ENCODE measurements around the gene GTF3C5.

GTF3C5 gene

GRCh38 chr9:133005957-133006356 lies 24.8 kb upstream of the GTF3C5 start:
- Histone ChIP-seq H3K27ac (no peak overlapping the region), H3K4me3 (ENCODE audit: low read depth, low read length) (no peak overlapping the region), H3K9me3 (ENCODE audit: severe bottlenecking) (peaks cover 17% of the 10 kb centered on the region), H3K36me3 (no peaks in the 10 kb centered on the region), H3K27me3 (ENCODE audit: insufficient read depth, low read depth, severe bottlenecking) (peaks cover 35% of the 10 kb centered on the region)
- DNase-seq: no peak
- TF ChIP-seq, protein P1, sequence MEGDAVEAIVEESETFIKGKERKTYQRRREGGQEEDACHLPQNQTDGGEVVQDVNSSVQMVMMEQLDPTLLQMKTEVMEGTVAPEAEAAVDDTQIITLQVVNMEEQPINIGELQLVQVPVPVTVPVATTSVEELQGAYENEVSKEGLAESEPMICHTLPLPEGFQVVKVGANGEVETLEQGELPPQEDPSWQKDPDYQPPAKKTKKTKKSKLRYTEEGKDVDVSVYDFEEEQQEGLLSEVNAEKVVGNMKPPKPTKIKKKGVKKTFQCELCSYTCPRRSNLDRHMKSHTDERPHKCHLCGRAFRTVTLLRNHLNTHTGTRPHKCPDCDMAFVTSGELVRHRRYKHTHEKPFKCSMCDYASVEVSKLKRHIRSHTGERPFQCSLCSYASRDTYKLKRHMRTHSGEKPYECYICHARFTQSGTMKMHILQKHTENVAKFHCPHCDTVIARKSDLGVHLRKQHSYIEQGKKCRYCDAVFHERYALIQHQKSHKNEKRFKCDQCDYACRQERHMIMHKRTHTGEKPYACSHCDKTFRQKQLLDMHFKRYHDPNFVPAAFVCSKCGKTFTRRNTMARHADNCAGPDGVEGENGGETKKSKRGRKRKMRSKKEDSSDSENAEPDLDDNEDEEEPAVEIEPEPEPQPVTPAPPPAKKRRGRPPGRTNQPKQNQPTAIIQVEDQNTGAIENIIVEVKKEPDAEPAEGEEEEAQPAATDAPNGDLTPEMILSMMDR (IDR thresholded peaks at IDR 0.05; ENCODE audit: low read depth, low read length): no peak

DNA sequence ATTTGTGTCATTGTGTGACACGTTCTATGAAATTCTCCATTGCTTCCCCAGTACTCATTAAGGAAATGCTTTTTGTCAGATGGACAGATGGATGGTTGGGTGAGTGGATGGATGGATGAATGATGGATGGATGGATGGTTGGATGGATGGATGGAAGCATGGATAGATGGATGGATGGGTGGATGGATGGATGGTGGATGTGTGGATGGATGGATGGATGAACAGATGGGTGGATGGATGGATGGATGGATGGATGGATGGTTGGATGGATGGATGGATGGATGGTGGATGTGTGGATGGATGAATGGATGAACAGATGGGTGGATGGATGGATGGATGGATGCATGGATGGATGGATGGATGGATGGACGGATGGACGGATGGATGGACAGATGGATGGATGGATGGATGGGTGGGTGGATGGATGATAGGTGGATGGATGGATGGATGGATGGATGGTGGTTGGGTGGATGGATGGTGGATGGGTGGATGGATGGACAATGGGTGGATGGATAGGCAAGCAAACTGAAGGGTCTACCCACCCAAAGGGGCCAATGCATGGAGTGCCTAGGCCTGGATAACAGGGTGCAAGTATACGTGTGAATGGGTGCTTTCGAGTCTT lies 24.0 kb upstream of the GTF3C5 start:
- peaks cover 41% of the 10 kb centered on the region for H3K27me3 ChIP-seq (ENCODE audit: insufficient read depth, low read depth, severe bottlenecking)
- TF ChIP-seq, protein P1 (IDR thresholded peaks at IDR 0.05; ENCODE audit: low read depth, low read length): no peak
- peaks cover 20% of the 10 kb centered on the region for H3K9me3 ChIP-seq (ENCODE audit: severe bottlenecking)
- H3K4me3 ChIP-seq (ENCODE audit: low read depth, low read length): no peak overlapping the region
- H3K27ac ChIP-seq: no peak overlapping the region
- no peak for DNase-seq
- no peaks in the 10 kb centered on the region for H3K36me3 ChIP-seq

DNA sequence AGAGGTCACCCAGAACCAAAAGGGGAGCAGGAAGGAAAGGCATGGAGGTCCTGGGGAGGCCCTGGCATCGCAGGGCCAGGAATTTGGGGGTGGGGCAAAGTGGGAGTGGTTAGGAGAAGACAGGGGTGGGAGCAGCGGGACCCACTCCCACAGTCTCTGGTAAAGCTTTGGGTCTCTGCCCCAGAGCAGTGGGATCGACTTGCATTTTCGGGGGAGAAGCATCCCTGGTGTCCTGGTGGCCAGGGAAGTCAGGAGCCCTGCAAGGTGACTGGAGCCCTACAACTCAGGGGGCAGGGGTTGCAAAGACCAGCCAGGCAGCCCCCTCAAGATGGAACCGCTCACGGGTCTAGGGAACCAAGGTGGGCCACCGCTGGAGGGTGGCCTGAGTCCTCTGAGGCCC lies 22.4 kb upstream of the GTF3C5 start:
- TF ChIP-seq, protein P1 (IDR thresholded peaks at IDR 0.05; ENCODE audit: low read depth, low read length): no peak
- peaks cover 22% of the 10 kb centered on the region for H3K9me3 ChIP-seq (ENCODE audit: severe bottlenecking)

GRCh38 chr9:133008824-133009223 lies 22.0 kb upstream of the GTF3C5 start:
- H3K4me3 ChIP-seq (ENCODE audit: low read depth, low read length): no peak overlapping the region
- DNase-seq: no peak
- peaks cover 22% of the 10 kb centered on the region for H3K9me3 ChIP-seq (ENCODE audit: severe bottlenecking)
- TF ChIP-seq, protein P1 (IDR thresholded peaks at IDR 0.05; ENCODE audit: low read depth, low read length): no peak
- H3K27ac ChIP-seq: no peak overlapping the region
- H3K27me3 ChIP-seq (ENCODE audit: insufficient read depth, low read depth, severe bottlenecking): peaks cover 43% of the 10 kb centered on the region
- H3K36me3 ChIP-seq: no peaks in the 10 kb centered on the region

More for the DNA sequence above, 22.4 kb upstream of the GTF3C5 start:
- Histone ChIP-seq H3K27me3 (ENCODE audit: insufficient read depth, low read depth, severe bottlenecking) (peaks cover 43% of the 10 kb centered on the region), H3K4me3 (ENCODE audit: low read depth, low read length) (no peak overlapping the region), H3K36me3 (no peaks in the 10 kb centered on the region), H3K27ac (no peak overlapping the region)
- peak; percentile 2 for DNase-seq

- Histone ChIP-seq H3K9me3 (ENCODE audit: severe bottlenecking) (peaks cover 27% of the 10 kb centered on the region), H3K4me3 (ENCODE audit: low read depth, low read length) (no peak overlapping the region)
Observed at GRCh38 chr9:133009906-133010582, 20.8 kb upstream of the GTF3C5 start.

More at GRCh38 chr9:133009906-133010582, 20.8 kb upstream of the GTF3C5 start:
- Histone ChIP-seq H3K27me3 (ENCODE audit: insufficient read depth, low read depth, severe bottlenecking) (peaks cover 47% of the 10 kb centered on the region), H3K27ac (no peak overlapping the region), H3K36me3 (no peaks in the 10 kb centered on the region)
- peak; percentile 3 for DNase-seq
- TF ChIP-seq, protein P1 (IDR thresholded peaks at IDR 0.05; ENCODE audit: low read depth, low read length): no peak
